ENCODE data around the gene SLC30A3. TPM values are rescaled to one million over a fixed set of nuclear protein-coding genes. Genes with fewer than 3 reads are reported as not detected.

The SLC30A3 gene
- total RNA-seq, 1 experiment from 2014 or later: 1.5 TPM

DNA sequence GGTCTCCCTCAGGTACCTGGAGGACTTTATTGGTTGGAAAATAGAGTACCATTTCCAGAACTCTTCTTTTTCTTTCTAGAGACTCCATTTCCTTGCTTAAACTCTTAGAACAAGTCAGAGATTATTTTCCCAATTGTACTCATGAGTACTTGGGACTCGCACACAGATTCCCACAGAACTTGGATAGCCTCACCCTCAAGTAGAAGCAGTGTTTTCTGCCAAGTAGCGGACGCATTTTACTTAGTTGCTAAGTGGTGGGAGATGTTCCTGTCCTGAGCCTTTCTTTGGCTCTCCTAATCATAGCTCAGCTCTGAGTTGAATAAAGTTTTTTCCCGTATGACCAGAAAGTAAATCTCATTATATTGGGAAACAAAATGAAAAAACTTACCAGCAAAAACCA is 17.2 kb downstream of the SLC30A3 start:
- peaks cover 4% of the 10 kb centered on the region; the same call in 1 of the 2 replicates for H3F3A ChIP-seq (ENCODE audit: insufficient read depth, low read depth)
- DNase-seq: no peak
- no peaks in the 10 kb centered on the region; the same call in 1 of the 2 replicates for H3K27me3 ChIP-seq (ENCODE audit: insufficient read depth, low read depth)
- no peak overlapping the region for H2AFZ ChIP-seq
- no TSS peak for BruUV-seq (replicated peaks)
- H3K36me3 ChIP-seq (ENCODE audit: low read depth): peaks cover 3% of the 10 kb centered on the region; the same call in 1 of the 2 replicates
- H3K4me2 ChIP-seq: no peak overlapping the region
- no peaks in the 10 kb centered on the region for H3K9me2 ChIP-seq (ENCODE audit: insufficient read depth)
- TF ChIP-seq, protein P1, sequence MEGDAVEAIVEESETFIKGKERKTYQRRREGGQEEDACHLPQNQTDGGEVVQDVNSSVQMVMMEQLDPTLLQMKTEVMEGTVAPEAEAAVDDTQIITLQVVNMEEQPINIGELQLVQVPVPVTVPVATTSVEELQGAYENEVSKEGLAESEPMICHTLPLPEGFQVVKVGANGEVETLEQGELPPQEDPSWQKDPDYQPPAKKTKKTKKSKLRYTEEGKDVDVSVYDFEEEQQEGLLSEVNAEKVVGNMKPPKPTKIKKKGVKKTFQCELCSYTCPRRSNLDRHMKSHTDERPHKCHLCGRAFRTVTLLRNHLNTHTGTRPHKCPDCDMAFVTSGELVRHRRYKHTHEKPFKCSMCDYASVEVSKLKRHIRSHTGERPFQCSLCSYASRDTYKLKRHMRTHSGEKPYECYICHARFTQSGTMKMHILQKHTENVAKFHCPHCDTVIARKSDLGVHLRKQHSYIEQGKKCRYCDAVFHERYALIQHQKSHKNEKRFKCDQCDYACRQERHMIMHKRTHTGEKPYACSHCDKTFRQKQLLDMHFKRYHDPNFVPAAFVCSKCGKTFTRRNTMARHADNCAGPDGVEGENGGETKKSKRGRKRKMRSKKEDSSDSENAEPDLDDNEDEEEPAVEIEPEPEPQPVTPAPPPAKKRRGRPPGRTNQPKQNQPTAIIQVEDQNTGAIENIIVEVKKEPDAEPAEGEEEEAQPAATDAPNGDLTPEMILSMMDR (conservative IDR thresholded peaks at IDR 0.05): no peak
- no peak for TF ChIP-seq EZH2 (IDR thresholded peaks at IDR 0.05; ENCODE audit: low read depth)
- H3K79me2 ChIP-seq (ENCODE audit: low read depth): no peaks in the 10 kb centered on the region
- no peak overlapping the region for H3K4me3 ChIP-seq
- H3K4me1 ChIP-seq (replicated peaks; ENCODE audit: insufficient read depth): no peaks in the 10 kb centered on the region
- intact Hi-C loops (cut with micrococcal nuclease; ENCODE audit: unreplicated experiment): no loop called here
- no peak overlapping the region for H3K27ac ChIP-seq
- ChIA-PET POLR2A (ENCODE audit: unreplicated experiment) (no interaction called here), CTCF (interaction anchor here (0.7 kb wide), 1 partner anchor 257 kb away, joined by 3 read pairs; no protein-coding TSS in a partner anchor)
- no peaks in the 10 kb centered on the region for H3K9me3 ChIP-seq (ENCODE audit: insufficient read depth, low read depth)
- H4K20me1 ChIP-seq (ENCODE audit: insufficient read depth): no peaks in the 10 kb centered on the region

DNA sequence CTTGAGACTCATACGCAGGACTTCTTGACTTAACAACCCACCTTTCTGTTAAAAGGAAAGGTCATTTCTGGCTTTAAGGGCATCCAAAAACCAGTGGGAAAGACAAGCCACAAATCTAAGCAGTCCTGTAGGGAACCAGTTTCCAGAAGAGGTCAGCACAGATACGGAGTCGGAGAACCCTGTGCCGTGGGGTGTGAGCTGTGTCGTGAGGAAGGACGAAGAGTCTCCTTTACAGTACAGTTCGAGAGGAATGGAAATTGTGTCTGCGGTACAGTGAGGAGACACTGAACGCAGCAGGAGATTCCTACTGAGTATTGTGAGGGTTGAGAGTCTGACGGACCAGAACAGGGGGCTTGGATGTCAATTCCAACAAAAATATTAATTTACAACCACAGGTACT is 17.7 kb downstream of the SLC30A3 start:
- Histone ChIP-seq H3K27me3 (ENCODE audit: insufficient read depth, low read depth) (no peaks in the 10 kb centered on the region; the same call in 1 of the 2 replicates), H3K27ac (no peak overlapping the region), H3K4me1 (replicated peaks; ENCODE audit: insufficient read depth) (no peaks in the 10 kb centered on the region), H3K79me2 (ENCODE audit: low read depth) (no peaks in the 10 kb centered on the region), H3F3A (ENCODE audit: insufficient read depth, low read depth) (peaks cover 4% of the 10 kb centered on the region; the same call in 1 of the 2 replicates), H3K4me2 (no peak overlapping the region), H3K9me2 (ENCODE audit: insufficient read depth) (no peaks in the 10 kb centered on the region), H4K20me1 (ENCODE audit: insufficient read depth) (no peaks in the 10 kb centered on the region), H2AFZ (no peak overlapping the region), H3K36me3 (ENCODE audit: low read depth) (peaks cover 3% of the 10 kb centered on the region; the same call in 1 of the 2 replicates), H3K4me3 (no peak overlapping the region), H3K9me3 (ENCODE audit: insufficient read depth, low read depth) (no peaks in the 10 kb centered on the region)
- intact Hi-C loops (cut with micrococcal nuclease; ENCODE audit: unreplicated experiment): no loop called here
- DNase-seq: no peak
- BruUV-seq (replicated peaks): no TSS peak
- ChIA-PET POLR2A (ENCODE audit: unreplicated experiment) (no interaction called here), CTCF (interaction anchor here (0.7 kb wide), 1 partner anchor 257 kb away, joined by 3 read pairs; no protein-coding TSS in a partner anchor)
- TF ChIP-seq EZH2 (IDR thresholded peaks at IDR 0.05; ENCODE audit: low read depth): no peak
- TF ChIP-seq, protein P1 (conservative IDR thresholded peaks at IDR 0.05): no peak

- Histone ChIP-seq H3K36me3 (ENCODE audit: low read depth) (peaks cover 3% of the 10 kb centered on the region; the same call in 1 of the 2 replicates), H3K9me3 (ENCODE audit: insufficient read depth, low read depth) (no peaks in the 10 kb centered on the region), H3K4me2 (no peak overlapping the region), H3K9me2 (ENCODE audit: insufficient read depth) (no peaks in the 10 kb centered on the region), H3K4me1 (replicated peaks; ENCODE audit: insufficient read depth) (no peaks in the 10 kb centered on the region), H4K20me1 (ENCODE audit: insufficient read depth) (no peaks in the 10 kb centered on the region), H3K79me2 (ENCODE audit: low read depth) (no peaks in the 10 kb centered on the region), H2AFZ (no peak overlapping the region), H3K4me3 (no peak overlapping the region), H3K27me3 (ENCODE audit: insufficient read depth, low read depth) (no peaks in the 10 kb centered on the region), H3K27ac (no peak overlapping the region), H3F3A (ENCODE audit: insufficient read depth, low read depth) (peaks cover 4% of the 10 kb centered on the region; the same call in 1 of the 2 replicates)
- no peak for DNase-seq
- CTCF ChIA-PET: no interaction called here
- intact Hi-C loops (cut with micrococcal nuclease; ENCODE audit: unreplicated experiment): no loop called here
- POLR2A ChIA-PET (ENCODE audit: unreplicated experiment): no interaction called here
- TF ChIP-seq EZH2 (IDR thresholded peaks at IDR 0.05; ENCODE audit: low read depth): no peak
- TF ChIP-seq, protein P1 (conservative IDR thresholded peaks at IDR 0.05): no peak
- BruUV-seq (replicated peaks): no TSS peak
These were observed 19.3 kb downstream of the SLC30A3 start for GRCh38 chr2:27243391-27244130.

All from PC-9 (cell line).